Thyroid gland (tissue), 4 donors: ENCODE results near the gene CTDSPL2. TPM values are rescaled to one million over a fixed set of nuclear protein-coding genes. Genes with fewer than 3 reads are reported as not detected.

Experiments
- DNase-seq, 2 donors: peaks; one replicate each; pipeline ENCODE4 v3.0.0-alpha.2; 2019
- H3K27ac ChIP-seq, 3 donors: fragments of 200-600 bp; sonication (generic); 1 replicate in 2 of 3; 2 replicates in 1 of 3; pipeline ENCODE4 v1.5.1; 2016 to 2019; ENCODE audit warnings: mild to moderate bottlenecking in 1 of 3, moderate library complexity in 1 of 3
- H3K27me3 ChIP-seq: fragments of 200-600 bp; sonication (generic); one replicate; pipeline ENCODE4 v1.5.1; 2019
- H3K36me3 ChIP-seq, 2 donors: fragments of 200-600 bp; sonication (generic); one replicate each; pipeline ENCODE4 v1.5.1; 2016 to 2019
- H3K4me1 ChIP-seq, 2 donors: fragments of 200-600 bp; sonication (generic); one replicate each; pipeline ENCODE4 v1.5.1; 2017 to 2019
- H3K4me3 ChIP-seq, 3 donors: fragments of 200-600 bp; sonication (generic); replicated peaks in 1 of 3; 1 replicate in 2 of 3; 2 replicates in 1 of 3; pipeline ENCODE4 v1.5.1; 2016; ENCODE audit warnings: mild to moderate bottlenecking in 1 of 3
- H3K9me3 ChIP-seq: fragments of 200-600 bp; sonication (generic); one replicate; pipeline ENCODE4 v1.5.1; 2017
- POLR2A ChIP-seq, 2 donors: fragments of 450-650 bp; IDR thresholded peaks; one replicate each; pipeline ENCODE4 v1.6.1; 2017; ENCODE audit warnings: antibody characterized with exemption in 2 of 2, mild to moderate bottlenecking in 2 of 2, moderate library complexity in 1 of 2
- WGBS, 2 donors: methylation state at CpG; one replicate each; pipeline ENCODE4 v1.1.5; 2017; 5-methylcytosine and 5-hydroxymethylcytosine counted together
- intact Hi-C: fragments of 100-400 bp; cut with DNase I; formaldehyde crosslinking; loops from one replicate; pipeline ENCODE4 v1.15.1; 2023
- total RNA-seq, 4 donors: library from RNA; depleted of rRNA; stranded (reverse); fragments of >200 nt; gene quantifications; one replicate each; pipeline ENCODE4 v1.2.3, GENCODE V29; 2016
- TF ChIP-seq, protein P1 (sequence below), 6 experiments: fragments of 200-600 bp in 3 of 6; fragments of 450-650 bp in 3 of 6; sonication (generic) in 3 of 6; IDR thresholded peaks; one replicate each; pipeline ENCODE4 v1.5.1; 2016 to 2019; ENCODE audit warnings: antibody characterized with exemption in 6 of 6, mild to moderate bottlenecking in 2 of 6, inconsistent platforms in 1 of 6, moderate library complexity in 1 of 6

The CTDSPL2 gene
- total RNA-seq, 4 donors from 2014 or later = 26.7 to 71.4 (median 53.5) TPM

DNA sequence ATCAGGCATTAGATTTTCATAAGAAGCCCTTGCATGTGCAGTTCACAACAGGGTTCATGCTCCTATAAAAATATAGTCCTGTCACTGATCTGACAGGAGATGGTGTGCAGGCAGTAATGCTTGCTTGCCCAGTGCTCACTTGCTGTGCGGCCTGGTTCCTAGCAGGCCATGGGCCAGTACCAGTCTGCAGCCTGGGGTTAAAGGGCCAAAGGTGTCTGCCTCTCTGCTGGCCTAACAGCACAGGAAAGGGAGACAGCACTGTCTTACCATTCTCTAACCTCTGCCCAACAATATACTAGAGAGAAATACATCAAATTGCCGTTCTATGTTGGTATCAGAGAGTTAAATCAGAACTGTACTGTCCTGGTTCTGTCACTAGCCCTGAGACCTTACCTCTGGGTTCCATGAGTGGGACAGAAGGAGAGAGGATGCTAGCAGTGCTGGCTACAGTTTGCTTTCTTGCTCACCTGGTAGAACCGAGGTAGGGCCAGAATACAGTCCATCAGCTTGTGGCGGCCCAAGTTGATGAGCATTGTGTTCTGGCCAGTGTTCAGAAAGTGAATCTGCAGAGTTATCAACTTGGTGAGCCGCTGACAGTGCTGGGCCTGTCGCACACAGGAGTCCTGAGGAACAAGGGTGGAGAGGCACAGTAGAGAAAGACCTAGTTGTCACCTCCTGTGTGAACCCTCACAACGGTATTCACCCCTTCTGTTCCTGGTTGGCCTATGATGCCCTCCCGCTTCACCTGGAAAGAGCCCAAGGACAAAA lies 138.1 kb downstream of the CTDSPL2 start:
- WGBS, 2 donors = 98 to 100% methylated on average over 8 of the region's 8 CpGs
- intact Hi-C loops = no loop called here
- Histone ChIP-seq H3K36me3 (peaks cover 65 to 72% of the 10 kb centered on the region in 2 donors), H3K27me3 (no peaks in the 10 kb centered on the region), H3K27ac (no peak overlapping the region), H3K4me1 (no peaks in the 10 kb centered on the region), H3K4me3 (no peak overlapping the region), H3K9me3 (no peaks in the 10 kb centered on the region)
- DNase-seq = no peak
- TF ChIP-seq, protein P1, sequence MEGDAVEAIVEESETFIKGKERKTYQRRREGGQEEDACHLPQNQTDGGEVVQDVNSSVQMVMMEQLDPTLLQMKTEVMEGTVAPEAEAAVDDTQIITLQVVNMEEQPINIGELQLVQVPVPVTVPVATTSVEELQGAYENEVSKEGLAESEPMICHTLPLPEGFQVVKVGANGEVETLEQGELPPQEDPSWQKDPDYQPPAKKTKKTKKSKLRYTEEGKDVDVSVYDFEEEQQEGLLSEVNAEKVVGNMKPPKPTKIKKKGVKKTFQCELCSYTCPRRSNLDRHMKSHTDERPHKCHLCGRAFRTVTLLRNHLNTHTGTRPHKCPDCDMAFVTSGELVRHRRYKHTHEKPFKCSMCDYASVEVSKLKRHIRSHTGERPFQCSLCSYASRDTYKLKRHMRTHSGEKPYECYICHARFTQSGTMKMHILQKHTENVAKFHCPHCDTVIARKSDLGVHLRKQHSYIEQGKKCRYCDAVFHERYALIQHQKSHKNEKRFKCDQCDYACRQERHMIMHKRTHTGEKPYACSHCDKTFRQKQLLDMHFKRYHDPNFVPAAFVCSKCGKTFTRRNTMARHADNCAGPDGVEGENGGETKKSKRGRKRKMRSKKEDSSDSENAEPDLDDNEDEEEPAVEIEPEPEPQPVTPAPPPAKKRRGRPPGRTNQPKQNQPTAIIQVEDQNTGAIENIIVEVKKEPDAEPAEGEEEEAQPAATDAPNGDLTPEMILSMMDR (IDR thresholded peaks at IDR 0.05) = no peak
- TF ChIP-seq POLR2A (IDR thresholded peaks at IDR 0.05) = no peak

DNA sequence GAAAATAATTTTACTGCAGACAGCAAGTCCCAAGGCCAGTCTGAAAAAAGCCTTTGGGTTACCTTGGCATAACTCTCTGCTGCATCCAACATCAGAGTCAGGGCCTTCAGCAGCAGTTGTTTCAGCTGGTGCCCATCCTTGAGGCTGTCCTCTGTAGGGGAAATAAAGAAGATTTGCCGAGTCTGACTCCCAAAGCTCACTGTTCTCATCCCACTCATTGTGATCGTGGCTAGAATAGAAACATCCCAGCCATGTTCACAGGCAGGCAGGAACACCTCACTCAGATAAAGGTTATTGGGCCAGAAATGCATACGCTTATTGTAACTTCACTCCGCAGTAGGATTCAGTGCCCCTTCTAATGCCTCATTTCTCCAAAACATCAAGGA lies 138.7 kb downstream of the CTDSPL2 start:
- no peak overlapping the region for H3K4me3 ChIP-seq
- H3K9me3 ChIP-seq = no peaks in the 10 kb centered on the region
- no peaks in the 10 kb centered on the region for H3K27me3 ChIP-seq
- TF ChIP-seq, protein P1 (IDR thresholded peaks at IDR 0.05) = no peak
- no peak for TF ChIP-seq POLR2A (IDR thresholded peaks at IDR 0.05)
- H3K27ac ChIP-seq = no peak overlapping the region
- no peak for DNase-seq
- 97 to 100% methylated on average over 4 of the region's 4 CpGs for WGBS, 2 donors
- intact Hi-C loops = no loop called here
- no peaks in the 10 kb centered on the region for H3K4me1 ChIP-seq
- peaks cover 59 to 66% of the 10 kb centered on the region in 2 donors for H3K36me3 ChIP-seq

GRCh38 chr15:44568338-44568737 lies 140.9 kb downstream of the CTDSPL2 start:
- intact Hi-C loops = no loop called here
- Histone ChIP-seq H3K9me3 (no peaks in the 10 kb centered on the region), H3K4me3 (no peak overlapping the region), H3K27me3 (no peaks in the 10 kb centered on the region), H3K4me1 (no peaks in the 10 kb centered on the region), H3K27ac (no peak overlapping the region), H3K36me3 (peaks cover 48 to 53% of the 10 kb centered on the region in 2 donors)
- TF ChIP-seq, protein P1 (IDR thresholded peaks at IDR 0.05) = no peak
- no peak for TF ChIP-seq POLR2A (IDR thresholded peaks at IDR 0.05)
- WGBS, 2 donors = 92 to 95% methylated on average over 3 of the region's 3 CpGs
- no peak for DNase-seq

DNA sequence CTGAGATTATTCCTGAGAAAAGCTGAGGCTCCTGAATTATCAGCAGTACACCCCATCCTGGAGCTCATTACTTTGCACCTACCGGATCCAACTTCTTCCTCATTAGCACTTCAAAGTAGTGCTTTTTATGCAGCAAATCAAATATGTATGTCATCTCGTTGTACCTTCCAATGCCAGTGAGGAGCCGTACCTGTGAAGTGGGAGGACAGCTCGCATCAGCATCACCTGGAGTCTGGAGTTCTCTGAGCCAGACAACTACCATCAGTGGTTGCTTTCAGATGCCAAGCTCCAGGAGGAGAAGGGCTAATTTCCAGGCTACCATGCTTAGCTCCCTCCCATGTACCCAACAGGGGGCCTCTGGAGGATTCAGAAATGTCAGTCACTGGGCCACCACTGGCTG lies 141.9 kb downstream of the CTDSPL2 start:
- H3K27ac ChIP-seq = no peak overlapping the region
- no peaks in the 10 kb centered on the region for H3K4me1 ChIP-seq

GRCh38 chr15:44570361-44570760 lies 142.9 kb downstream of the CTDSPL2 start:
- Histone ChIP-seq H3K4me3 (no peak overlapping the region), H3K27me3 (no peaks in the 10 kb centered on the region), H3K9me3 (no peaks in the 10 kb centered on the region), H3K27ac (no peak overlapping the region), H3K4me1 (no peaks in the 10 kb centered on the region), H3K36me3 (peaks cover 28 to 34% of the 10 kb centered on the region in 2 donors)
- WGBS, 2 donors = 86 to 95% methylated on average over 3 to 4 of the region's 4 CpGs
- intact Hi-C loops = loop anchor here (10.0 kb wide), 1 partner anchor 164 kb away; the partner anchor contains the start of gene TRIM69
- TF ChIP-seq, protein P1 (IDR thresholded peaks at IDR 0.05) = no peak
- no peak for TF ChIP-seq POLR2A (IDR thresholded peaks at IDR 0.05)
- DNase-seq = no peak

More for the DNA sequence above, 141.9 kb downstream of the CTDSPL2 start:
- intact Hi-C loops = no loop called here
- TF ChIP-seq POLR2A (IDR thresholded peaks at IDR 0.05) = no peak
- TF ChIP-seq, protein P1 (IDR thresholded peaks at IDR 0.05) = no peak
- Histone ChIP-seq H3K9me3 (no peaks in the 10 kb centered on the region), H3K27me3 (no peaks in the 10 kb centered on the region), H3K4me3 (no peak overlapping the region), H3K36me3 (peaks cover 38 to 43% of the 10 kb centered on the region in 2 donors)
- DNase-seq = no peak
- WGBS, 2 donors = 97 to 98% methylated on average over 4 of the region's 4 CpGs
